GM21423 (cell line): ENCODE results near the gene UBR7.
"Not testable (repeated sequence)": the region's sequence is repeated elsewhere in the genome, so short reads cannot be mapped to it uniquely, and the experiment has no call there.

ENCODE experiments used
- ATAC-seq: cut with Tn5 transposase; IDR thresholded peaks from one replicate; pipeline ENCODE4 v1.9.1; 2021; ENCODE audit warnings: mild to moderate bottlenecking, moderate library complexity; ENCODE audit not compliant: unreplicated experiment

The UBR7 gene, protein sequence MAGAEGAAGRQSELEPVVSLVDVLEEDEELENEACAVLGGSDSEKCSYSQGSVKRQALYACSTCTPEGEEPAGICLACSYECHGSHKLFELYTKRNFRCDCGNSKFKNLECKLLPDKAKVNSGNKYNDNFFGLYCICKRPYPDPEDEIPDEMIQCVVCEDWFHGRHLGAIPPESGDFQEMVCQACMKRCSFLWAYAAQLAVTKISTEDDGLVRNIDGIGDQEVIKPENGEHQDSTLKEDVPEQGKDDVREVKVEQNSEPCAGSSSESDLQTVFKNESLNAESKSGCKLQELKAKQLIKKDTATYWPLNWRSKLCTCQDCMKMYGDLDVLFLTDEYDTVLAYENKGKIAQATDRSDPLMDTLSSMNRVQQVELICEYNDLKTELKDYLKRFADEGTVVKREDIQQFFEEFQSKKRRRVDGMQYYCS

DNA sequence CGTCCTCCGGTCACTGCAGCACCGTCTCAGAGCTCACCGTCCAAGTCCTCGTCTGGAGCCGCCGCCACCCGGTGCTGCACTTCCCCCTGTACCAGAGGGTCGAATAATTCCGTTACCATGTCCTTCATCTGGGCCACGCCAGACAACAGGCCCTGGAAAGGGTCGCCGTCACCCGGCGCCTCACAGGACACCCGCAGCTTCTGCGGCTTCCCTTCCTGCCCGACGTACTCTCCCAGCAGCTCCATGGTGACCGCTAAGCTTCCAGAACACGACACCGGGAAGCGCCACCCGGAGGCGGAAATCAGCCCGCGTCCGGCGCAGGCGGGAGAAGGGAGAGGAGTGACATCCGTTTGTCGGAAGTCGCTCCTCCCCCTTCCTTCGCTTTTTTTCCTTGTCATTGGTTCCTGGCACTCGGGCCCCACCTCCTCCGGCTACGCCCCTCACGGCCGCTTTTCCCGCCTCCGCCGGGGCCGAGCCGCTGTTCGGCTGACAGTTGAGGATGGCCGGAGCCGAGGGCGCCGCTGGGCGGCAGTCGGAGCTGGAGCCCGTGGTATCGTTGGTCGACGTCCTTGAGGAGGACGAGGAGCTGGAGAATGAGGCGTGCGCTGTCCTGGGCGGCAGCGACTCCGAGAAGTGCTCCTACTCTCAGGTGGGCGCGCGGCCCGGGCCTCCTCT lies at the start of gene UBR7, which contains the start of gene GON7:
TSS of gene UBR7 (plus strand) at position 464 of the 675 bp plus-strand sequence. CDS start at position 500, 36 bp downstream.
TSS of gene GON7 (minus strand) at position 273 of the 675 bp plus-strand sequence. CDS start at position 245, 28 bp downstream.
- peak; percentile 74 for ATAC-seq

DNA sequence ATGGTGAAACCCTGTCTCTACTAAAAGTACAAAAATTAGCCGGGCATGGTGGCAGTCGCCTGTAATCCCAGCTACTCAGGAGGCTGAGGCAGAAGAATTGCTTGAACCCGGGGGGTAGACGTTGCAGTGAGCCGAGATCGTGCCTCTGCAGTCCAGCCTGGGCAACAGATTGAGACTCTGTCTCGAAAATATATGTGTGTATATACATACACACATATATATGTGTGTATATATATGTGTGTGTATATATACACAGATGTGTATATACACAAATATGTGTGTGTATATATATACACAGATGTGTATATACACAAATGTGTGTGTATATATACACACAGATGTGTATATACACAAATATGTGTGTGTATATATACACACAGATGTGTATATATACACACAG lies 48.7 kb upstream of the UBR7 start:
- not testable (repeated sequence) for ATAC-seq

DNA sequence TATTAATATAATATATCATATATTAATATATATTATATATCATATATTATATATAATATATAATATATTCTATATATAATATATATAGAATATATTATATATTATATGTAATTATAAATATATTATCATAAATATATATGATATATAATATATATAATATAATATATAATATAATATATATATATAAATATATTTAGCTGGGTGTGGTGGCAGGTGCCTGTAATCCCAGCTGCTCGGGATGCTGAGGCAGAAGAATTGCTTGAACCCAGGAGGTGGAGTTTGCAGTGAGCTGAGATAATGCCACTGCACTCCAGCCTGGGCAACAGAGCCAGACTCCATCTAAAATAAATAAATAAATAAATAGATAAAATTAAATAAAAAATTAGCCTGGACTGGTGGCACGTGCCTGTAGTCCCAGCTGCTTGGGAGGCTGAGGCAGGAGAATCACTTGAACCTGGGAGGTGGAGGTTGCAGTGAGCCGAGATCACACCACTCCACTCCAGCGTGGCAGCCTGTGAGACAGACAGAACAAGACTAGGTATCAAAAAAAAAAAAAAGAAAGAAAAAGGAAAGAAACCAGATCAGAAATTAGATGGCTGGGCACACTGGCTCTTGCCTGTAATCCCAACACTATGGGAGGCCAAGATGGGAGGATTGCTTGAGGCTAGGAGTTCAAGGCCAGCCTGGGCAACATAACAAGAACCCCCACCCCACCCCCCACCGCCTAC lies 47.3 kb upstream of the UBR7 start:
- ATAC-seq = not testable (repeated sequence)

DNA sequence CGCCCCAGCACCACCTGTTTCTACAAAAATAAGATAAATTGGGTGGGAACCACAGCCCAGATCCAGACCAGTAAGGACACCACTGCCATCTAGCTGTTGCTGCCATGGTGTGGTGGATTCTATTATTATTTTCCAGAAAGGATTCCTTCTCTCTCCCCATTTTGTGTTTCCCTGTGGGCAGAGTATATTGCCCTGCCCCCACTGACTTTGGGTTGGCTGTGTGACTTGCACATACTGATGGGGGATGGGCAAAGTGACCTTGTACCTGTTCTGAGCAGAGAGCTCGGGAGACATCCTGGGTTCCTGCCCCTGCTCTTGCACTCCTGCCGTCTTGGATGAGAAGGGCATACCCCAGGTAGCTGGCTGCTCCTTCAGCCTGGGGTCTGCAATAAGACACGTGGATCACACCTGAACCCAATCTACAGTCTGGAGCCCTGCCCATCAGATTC lies 46.7 kb upstream of the UBR7 start:
- ATAC-seq = no peak

DNA sequence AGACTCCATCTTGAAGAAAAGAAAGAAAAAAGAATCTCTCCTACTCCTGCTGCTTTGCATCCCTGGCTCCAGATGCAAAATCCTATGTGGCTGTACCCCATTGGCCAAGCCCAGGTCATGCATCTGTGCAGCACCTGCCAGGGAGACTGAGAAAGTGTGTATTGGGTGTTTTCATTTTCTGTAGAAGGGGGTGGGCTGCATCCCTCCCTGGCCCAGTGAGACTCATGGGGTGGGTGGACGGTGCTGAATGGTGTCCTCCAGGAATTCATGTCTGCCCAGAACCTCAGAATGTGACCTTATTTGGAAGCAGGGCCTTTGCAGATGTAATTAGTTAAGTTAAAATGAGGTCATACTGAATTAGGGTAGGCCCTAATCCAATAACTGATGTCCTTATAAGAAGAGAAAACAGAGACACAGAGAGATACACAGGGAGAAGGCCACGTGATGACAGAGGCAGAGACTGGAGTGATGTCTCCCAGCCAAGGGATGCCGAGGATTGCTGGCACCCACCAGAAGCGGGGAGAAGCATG lies 45.6 kb upstream of the UBR7 start:
- no peak for ATAC-seq

DNA sequence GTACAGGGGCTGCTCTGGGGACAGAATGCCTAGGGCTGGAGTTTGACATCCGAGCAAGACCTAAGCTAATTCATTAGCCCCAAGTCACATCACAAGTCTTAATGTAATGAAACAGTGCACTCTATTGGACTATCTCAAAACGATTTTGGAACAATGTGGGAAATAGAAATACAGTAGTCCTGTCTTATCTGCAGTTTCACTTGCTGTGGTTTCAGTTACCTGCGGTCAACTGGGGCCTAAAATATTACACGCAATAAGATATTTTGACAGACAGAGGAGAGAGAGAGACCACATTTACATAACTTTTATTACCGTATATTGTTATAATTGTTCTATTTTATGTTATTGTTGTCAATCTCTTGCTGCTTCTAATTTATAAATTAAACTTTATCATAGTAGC lies 43.5 kb upstream of the UBR7 start:
- ATAC-seq = no peak

GRCh38 chr14:93165271-93166265 lies 41.5 kb upstream of the UBR7 start:
- not testable (repeated sequence) for ATAC-seq

GRCh38 chr14:93168610-93169009 lies 38.4 kb upstream of the UBR7 start:
- not testable (repeated sequence) for ATAC-seq

GRCh38 chr14:93169619-93170018 lies 37.4 kb upstream of the UBR7 start:
- not testable (repeated sequence) for ATAC-seq

DNA sequence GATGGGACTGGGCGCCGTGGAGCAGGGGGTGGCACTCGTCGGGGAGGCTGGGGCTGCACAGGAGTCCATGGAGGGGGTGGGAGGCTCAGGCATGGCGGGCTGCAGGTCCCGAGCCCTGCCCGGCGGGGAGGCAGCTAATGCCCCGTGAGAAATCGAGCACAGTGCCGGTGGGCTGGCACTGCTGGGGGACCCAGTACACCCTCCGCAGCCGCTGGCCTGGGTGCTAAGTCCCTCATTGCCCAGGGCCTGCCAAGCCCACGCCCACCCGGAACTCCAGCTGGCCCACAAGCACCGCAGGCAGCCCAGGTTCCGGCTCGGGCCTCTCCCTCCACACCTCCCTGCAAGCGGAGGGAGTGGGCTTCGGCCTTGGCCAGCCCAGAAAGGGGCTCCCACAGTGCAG lies 36.9 kb upstream of the UBR7 start:
- not testable (repeated sequence) for ATAC-seq

DNA sequence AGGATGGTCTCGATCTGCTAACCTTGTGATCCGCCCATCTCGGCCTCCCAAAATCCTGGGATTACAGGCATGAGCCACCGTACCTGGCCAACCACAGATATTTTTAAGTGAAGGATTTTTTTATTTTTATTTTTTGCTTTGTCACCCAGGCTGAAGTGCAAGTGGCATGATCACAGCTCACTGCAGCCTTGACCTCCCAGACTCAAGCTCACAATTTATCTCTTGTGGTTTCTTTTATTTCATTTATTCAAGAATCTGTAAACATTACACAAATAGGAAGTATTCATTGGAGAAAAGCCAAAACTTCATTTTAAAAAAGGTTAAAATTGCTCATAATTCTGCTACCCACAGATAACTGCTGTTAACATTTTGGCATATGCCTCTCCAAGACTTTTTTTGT lies 35.7 kb upstream of the UBR7 start:
- ATAC-seq = no peak

DNA sequence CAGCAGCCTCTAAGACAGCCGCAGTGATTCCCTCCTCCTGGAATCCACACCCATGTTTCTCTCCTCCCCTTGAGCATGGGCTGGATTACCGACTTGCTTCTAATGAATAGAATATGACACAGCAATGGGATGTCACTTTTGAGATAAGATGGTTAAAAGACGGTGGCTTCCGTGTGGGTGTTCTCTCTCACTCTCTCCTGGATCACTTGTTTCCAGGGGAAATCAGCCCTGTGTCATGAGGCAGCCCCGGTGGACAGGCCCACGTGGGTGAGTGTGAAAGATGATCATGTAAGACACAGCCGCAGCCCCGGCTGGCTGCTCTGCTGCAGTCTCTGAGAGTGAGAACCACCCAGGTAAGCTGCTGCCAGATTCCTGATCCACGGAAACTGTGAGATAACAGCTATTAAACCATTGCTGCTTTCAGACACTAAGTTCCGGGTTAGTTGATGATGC lies 33.1 kb upstream of the UBR7 start:
- ATAC-seq = no peak

DNA sequence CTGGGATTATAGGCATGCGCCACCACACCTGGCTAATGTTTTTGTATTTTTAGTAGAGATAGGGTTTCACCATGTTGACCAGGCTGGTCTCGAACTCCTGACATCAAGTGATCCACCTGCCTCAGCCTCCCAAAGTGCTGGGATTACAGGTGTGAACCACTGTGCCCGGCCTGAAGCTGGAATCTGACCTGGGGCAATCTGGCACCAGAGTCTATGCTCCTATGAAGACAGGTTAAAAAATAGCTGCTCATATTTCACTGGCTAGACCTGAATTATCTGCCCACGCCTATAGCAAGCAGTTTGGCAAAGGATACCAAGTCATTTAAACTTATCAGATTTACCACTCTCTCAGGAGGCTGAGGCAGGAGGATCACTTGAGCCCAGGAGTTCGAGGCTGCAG lies 32.3 kb upstream of the UBR7 start:
- not testable (repeated sequence) for ATAC-seq

- no peak for ATAC-seq
Observed at GRCh38 chr14:93175492-93175891, 31.6 kb upstream of the UBR7 start.

DNA sequence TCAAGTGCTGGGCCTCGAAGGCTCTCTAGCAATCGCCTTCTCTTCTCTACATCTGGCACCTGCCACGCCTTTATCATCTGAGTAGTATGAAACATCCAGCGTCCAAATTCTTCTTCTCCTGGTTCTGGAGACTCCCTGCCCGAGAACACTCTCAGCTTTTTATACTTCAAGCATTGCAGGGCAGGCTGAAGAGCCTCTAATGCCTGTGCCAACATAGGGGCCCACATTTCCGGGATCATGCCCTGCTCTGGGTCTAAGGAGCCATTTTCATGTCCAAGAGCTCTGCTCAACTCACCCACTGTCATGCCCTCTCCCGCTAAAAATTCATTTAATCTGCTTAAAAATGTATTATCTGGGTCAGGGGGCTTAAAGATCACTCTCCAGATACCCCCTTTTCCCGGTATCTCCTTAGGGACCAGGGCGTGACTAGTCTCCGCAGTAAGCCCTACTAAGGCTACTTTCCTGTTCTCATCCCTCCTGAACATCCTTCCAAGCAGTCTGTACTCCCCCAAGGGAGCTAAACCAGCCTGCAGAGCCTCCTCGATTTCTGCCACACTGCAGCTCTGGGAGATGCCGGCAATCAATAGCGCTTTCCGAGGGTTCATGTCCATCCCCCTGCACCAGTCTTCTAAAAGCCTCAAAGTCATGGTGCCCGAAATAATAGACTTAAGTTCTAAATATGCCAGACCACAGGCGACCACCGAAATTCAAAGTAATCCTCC lies 23.3 kb upstream of the UBR7 start:
- ATAC-seq = no peak

GRCh38 chr14:93184391-93185348 lies 22.4 kb upstream of the UBR7 start, which contains the start of the genes LYSET and MOAP1:
TSS of gene LYSET (plus strand) at chr14:93185317. CDS start at chr14:93185406, 89 bp downstream.
TSS of gene MOAP1 (minus strand) at chr14:93184897. CDS start at chr14:93184242, 655 bp downstream.
- peak; percentile 79 for ATAC-seq

- peak; percentile 4 for ATAC-seq
Observed at GRCh38 chr14:93185349-93185720, 21.7 kb upstream of the UBR7 start.

GRCh38 chr14:93186466-93186865 lies 20.6 kb upstream of the UBR7 start:
- ATAC-seq = no peak
